Measurements from ENCODE around the gene DNAH2.

- no peak for TF ChIP-seq ZNF274 (IDR thresholded peaks at IDR 0.05; ENCODE audit: low read depth, low read length)
- no peak for TF ChIP-seq SUZ12 (IDR thresholded peaks at IDR 0.05; ENCODE audit: extremely low read depth, insufficient read depth, insufficient read length)
Observed at GRCh38 chr17:7719661-7720060, 2.1 kb downstream of the DNAH2 start.

Measured in NT2/D1 (cell line).